Activated T-helper 9 cell treated with anti-CD3 and anti-CD28 coated beads, Interleukin-2, amount 50 U/mL, for 16 hours (primary cell): Measurements from ENCODE around the gene KIRREL3.

ENCODE experiments used
- DNase-seq: peaks from one replicate; pipeline ENCODE4 v3.0.0-alpha.2; 2020; ENCODE audit warnings: low read depth

The KIRREL3 gene

GRCh38 chr11:127000291-127000968 is at the start of gene KIRREL3:
Gene KIRREL3, minus strand, starts transcription at chr11:127000770.
- no peak for DNase-seq

- DNase-seq: no peak
Measured at GRCh38 chr11:127050186-127050585, 49.6 kb upstream of the KIRREL3 start.

GRCh38 chr11:127049486-127049885 is 48.9 kb upstream of the KIRREL3 start:
- no peak for DNase-seq

GRCh38 chr11:127044535-127044934 is 44.0 kb upstream of the KIRREL3 start:
- DNase-seq: no peak

GRCh38 chr11:127042445-127042844 is 41.9 kb upstream of the KIRREL3 start:
- DNase-seq: no peak

GRCh38 chr11:127039591-127039990 is 39.0 kb upstream of the KIRREL3 start:
- no peak for DNase-seq

- no peak for DNase-seq
Measured at GRCh38 chr11:127037596-127037995, 37.0 kb upstream of the KIRREL3 start.

- DNase-seq: no peak
Measured at GRCh38 chr11:127037001-127037400, 36.4 kb upstream of the KIRREL3 start.

GRCh38 chr11:127035824-127036223 is 35.3 kb upstream of the KIRREL3 start:
- no peak for DNase-seq

GRCh38 chr11:127034973-127035372 is 34.4 kb upstream of the KIRREL3 start:
- DNase-seq: no peak

GRCh38 chr11:127028648-127029047 is 28.1 kb upstream of the KIRREL3 start:
- DNase-seq: no peak

- no peak for DNase-seq
Measured at GRCh38 chr11:127027789-127028188, 27.2 kb upstream of the KIRREL3 start.

GRCh38 chr11:127027000-127027399 is 26.4 kb upstream of the KIRREL3 start:
- DNase-seq: no peak

- DNase-seq: no peak
Measured at GRCh38 chr11:127023991-127024390, 23.4 kb upstream of the KIRREL3 start.

GRCh38 chr11:127018683-127019279 is 18.2 kb upstream of the KIRREL3 start:
- no peak for DNase-seq

GRCh38 chr11:127017482-127017881 is 16.9 kb upstream of the KIRREL3 start:
- DNase-seq: no peak

GRCh38 chr11:127013550-127013949 is 13.0 kb upstream of the KIRREL3 start:
- no peak for DNase-seq

- DNase-seq: no peak
Measured at GRCh38 chr11:127006311-127006710, 5.7 kb upstream of the KIRREL3 start.

GRCh38 chr11:127003260-127003981 is 2.9 kb upstream of the KIRREL3 start:
- DNase-seq: no peak

GRCh38 chr11:127002669-127003259 is 2.2 kb upstream of the KIRREL3 start:
- DNase-seq: no peak

GRCh38 chr11:127000981-127001380 is 411 bp upstream of the KIRREL3 start:
- no peak for DNase-seq

GRCh38 chr11:126999366-126999765 is 1.2 kb downstream of the KIRREL3 start:
- DNase-seq: no peak

GRCh38 chr11:126997641-126998040 is 2.9 kb downstream of the KIRREL3 start:
- no peak for DNase-seq
